GM13977 (cell line): ENCODE data around the gene PRMT5.

ENCODE experiments used
- DNase-seq: peaks from one replicate; pipeline ENCODE4 v3.0.0; 2012; ENCODE audit warnings: low spot score
- CTCF ChIP-seq: IDR thresholded peaks from 2 replicates; pipeline ENCODE4 v1.5.1; 2012; ENCODE audit warnings: mild to moderate bottlenecking, control low read depth; ENCODE audit not compliant: insufficient read depth; ENCODE audit errors: extremely low read depth, missing control alignments
- in situ Hi-C: fragments of 300-500 bp; cut with MboI; formaldehyde crosslinking; loops from one replicate; pipeline ENCODE4 v1.12.0; 2022; ENCODE audit warnings: low sequenced_read_pairs, low pct_unique_long_range_greater_than_20kb, mixed read lengths, inconsistent platforms; ENCODE audit not compliant: unreplicated experiment

The PRMT5 gene

DNA sequence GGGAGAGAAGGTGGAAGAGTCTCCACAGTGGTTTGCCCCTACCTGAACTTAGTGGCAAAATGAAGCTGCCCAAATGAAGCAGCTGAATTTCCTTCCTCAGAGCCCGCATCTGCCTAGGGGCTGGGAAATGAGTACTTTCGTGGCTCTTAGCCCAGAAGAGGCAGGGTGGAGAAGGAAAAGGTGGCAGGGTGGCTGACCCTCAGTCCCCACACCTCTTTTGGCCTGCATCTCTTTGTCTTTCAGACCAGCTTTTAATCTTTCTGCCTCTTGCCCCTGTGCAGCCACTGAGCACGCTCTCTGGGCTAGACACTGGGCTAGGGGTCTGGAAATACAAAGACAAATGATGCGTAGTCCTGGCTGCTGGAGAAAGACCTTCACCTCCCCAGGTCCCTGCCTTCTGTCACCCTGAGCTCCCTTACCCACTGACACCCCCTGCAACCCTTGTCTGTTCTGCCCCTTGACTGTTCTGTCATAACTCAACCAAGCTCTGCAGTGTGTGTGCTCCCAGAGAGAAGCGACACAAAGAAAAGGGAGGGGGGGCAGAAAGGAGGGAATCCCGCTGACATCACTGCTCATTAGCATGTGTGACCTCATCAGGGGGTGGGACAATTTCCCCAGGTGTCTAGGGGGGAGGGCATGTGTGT, 46.5 kb downstream of the PRMT5 start:
- no peak for DNase-seq
- TF ChIP-seq CTCF, result no peak
- in situ Hi-C loops, result no loop called here

DNA sequence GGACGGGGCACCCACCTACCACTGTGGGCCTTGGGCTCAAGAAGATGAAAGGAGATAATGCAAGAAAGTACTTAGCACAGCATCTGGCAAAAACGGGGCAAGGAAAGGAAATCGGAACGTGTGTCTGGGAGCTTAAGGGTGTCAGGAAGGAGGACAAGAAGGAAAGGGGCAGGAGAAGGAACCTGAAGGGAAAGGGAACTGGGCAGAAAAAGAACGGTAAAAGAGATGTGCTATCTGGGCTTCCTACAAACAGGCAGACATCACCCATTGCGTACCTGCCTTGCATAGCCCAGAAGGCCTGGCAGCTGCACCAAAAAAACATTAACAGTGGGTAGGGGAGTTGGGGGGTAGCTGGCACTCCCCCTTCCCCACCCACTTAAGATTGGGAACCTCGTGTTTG, 47.1 kb downstream of the PRMT5 start:
- in situ Hi-C loops, result no loop called here
- DNase-seq, result no peak
- TF ChIP-seq CTCF, result no peak

DNA sequence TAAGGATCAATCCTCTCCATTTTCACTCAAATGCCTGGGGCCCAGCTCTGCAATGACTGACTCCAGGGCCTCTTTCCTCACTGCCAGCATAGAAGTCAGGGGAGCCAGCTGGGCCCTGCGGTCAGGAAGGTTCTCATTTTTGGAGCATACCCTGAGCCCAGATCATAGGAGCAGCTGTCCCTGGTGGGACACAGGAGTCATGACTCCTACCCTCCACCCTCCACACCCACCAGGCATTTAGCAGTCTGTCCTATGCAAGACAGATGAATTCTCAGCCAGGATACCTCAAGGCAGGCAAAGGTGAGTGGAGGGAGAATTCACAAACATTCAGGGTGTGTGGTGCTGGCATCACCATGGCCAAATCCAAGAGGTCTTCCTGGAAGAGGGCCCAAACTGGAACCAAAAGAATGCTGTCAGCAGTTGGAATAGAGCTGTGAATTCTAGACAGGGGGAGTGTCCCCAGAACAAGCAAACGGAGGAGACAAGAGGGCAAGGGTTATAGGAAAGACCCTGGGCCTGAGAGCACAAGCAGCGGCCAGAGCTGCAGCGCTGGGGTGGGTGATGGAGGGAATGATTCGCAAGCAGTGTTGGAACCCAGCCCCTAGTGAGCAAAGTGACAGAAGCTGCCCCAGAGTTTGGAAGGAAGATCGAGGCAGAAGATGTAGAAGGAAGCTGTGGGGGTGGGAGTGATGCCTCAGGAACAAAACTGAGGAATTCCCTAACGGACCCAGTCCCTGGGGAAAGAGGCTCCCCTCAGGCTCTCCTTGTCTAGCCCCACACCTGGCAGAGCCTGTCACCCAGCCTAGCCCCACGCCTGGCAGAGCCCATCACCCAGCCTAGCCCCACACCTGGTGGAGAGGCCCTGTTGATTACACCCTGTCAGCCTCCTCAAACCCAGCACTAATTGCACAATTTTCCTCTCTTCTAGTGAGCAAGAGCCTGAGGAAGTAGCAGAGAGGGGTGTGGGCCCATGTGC, 50.6 kb downstream of the PRMT5 start:
- no peak for TF ChIP-seq CTCF
- no peak for DNase-seq
- in situ Hi-C loops, result no loop called here

DNA sequence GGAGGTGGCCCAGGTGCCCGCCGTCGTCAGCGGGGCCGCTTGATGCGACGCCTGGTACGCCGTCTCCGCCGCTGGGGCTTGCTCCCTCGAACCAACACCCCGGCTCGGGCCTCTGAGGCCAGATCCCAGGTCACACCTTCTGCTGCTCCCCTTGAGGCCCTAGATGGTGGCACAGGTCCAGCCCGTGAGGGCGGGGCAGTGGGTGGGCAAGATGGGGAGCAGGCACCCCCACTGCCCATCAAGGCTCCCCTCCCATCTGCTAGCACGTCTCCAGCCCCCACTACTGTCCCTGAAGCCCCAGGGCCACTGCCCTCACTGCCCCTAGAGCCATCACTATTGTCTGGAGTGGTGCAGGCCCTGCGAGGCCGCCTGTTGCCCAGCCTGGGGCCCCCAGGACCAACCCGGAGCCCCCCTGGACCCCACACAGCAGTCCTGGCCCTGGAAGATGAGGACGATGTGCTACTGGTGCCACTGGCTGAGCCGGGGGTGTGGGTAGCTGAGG, 52.1 kb downstream of the PRMT5 start:
- in situ Hi-C loops, result no loop called here
- DNase-seq, result no peak
- no peak for TF ChIP-seq CTCF

- TF ChIP-seq CTCF, result no peak
These were observed 53.3 kb downstream of the PRMT5 start for GRCh38 chr14:22875748-22876319.

DNA sequence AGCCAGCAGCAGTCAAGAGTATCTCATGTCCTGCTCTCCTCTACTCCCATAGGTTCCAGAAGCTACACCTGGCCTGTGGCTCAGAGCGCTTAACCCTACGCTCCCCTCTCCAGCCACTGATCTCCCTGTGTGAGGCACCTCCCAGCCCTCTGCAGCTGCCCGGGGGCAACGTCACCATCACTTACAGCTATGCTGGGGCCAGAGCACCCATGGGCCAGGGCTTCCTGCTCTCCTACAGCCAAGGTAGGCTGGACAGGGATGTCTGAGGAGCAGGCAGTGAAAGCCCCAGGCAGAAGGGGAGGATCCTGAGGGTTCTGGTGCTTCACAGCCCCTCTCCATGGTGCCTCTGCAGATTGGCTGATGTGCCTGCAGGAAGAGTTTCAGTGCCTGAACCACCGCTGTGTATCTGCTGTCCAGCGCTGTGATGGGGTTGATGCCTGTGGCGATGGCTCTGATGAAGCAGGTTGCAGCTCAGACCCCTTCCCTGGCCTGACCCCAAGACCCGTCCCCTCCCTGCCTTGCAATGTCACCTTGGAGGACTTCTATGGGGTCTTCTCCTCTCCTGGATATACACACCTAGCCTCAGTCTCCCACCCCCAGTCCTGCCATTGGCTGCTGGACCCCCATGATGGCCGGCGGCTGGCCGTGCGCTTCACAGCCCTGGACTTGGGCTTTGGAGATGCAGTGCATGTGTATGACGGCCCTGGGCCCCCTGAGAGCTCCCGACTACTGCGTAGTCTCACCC, 54.0 kb downstream of the PRMT5 start:
- in situ Hi-C loops, result no loop called here
- TF ChIP-seq CTCF, result no peak
- no peak for DNase-seq

More at GRCh38 chr14:22875748-22876319, 53.3 kb downstream of the PRMT5 start:
- DNase-seq, result no peak
- in situ Hi-C loops, result no loop called here
